Umbilical cord (tissue), 2 donors: Measurements from ENCODE around the gene KLHL18. TPM values are rescaled to one million over a fixed set of nuclear protein-coding genes. Genes with fewer than 3 reads are reported as not detected.
"Not testable (repeated sequence)": the region's sequence is repeated elsewhere in the genome, so short reads cannot be mapped to it uniquely, and the experiment has no call there.

Experiments
- DNase-seq: peaks from one replicate; pipeline ENCODE4 v3.0.0-alpha.2; 2015; ENCODE audit warnings: low spot score
- total RNA-seq: library from RNA; depleted of rRNA; stranded (reverse); fragments of >200 nt; gene quantifications from one replicate; pipeline ENCODE4 v1.2.3, GENCODE V29; 2014; ENCODE audit warnings: low replicate concordance; ENCODE audit not compliant: insufficient read depth

The KLHL18 gene
- total RNA-seq: 11.8 TPM

- peak; percentile 97 for DNase-seq
Measured at GRCh38 chr3:47282424-47283192, at the start of gene KLHL18, which contains the start of gene KIF9. Gene KLHL18, plus strand, starts transcription at chr3:47282944. Its CDS starts 22 bp downstream, at chr3:47282966. Gene KIF9, minus strand, starts transcription at chr3:47282799. Its CDS starts 5,425 bp downstream, at chr3:47277374.

GRCh38 chr3:47238017-47238416 is 44.7 kb upstream of the KLHL18 start:
- no peak for DNase-seq

- no peak for DNase-seq
Measured at GRCh38 chr3:47239929-47240328, 42.8 kb upstream of the KLHL18 start.

GRCh38 chr3:47243419-47244147 is 39.2 kb upstream of the KLHL18 start:
- no peak for DNase-seq

GRCh38 chr3:47244531-47245100 is 38.1 kb upstream of the KLHL18 start:
- DNase-seq: no peak

- DNase-seq: no peak
Measured at GRCh38 chr3:47245271-47245670, 37.5 kb upstream of the KLHL18 start.

GRCh38 chr3:47247131-47248064 is 35.3 kb upstream of the KLHL18 start:
- no peak for DNase-seq

GRCh38 chr3:47250309-47251060 is 32.3 kb upstream of the KLHL18 start:
- no peak for DNase-seq

GRCh38 chr3:47251085-47251484 is 31.7 kb upstream of the KLHL18 start:
- DNase-seq: not testable (repeated sequence)

GRCh38 chr3:47251689-47252088 is 31.1 kb upstream of the KLHL18 start:
- no peak for DNase-seq

- not testable (repeated sequence) for DNase-seq
Measured at GRCh38 chr3:47256331-47256730, 26.4 kb upstream of the KLHL18 start.

- no peak for DNase-seq
Measured at GRCh38 chr3:47259114-47259513, 23.6 kb upstream of the KLHL18 start.

GRCh38 chr3:47260605-47261004 is 22.1 kb upstream of the KLHL18 start:
- no peak for DNase-seq

GRCh38 chr3:47261301-47261700 is 21.4 kb upstream of the KLHL18 start:
- no peak for DNase-seq

- no peak for DNase-seq
Measured at GRCh38 chr3:47265008-47265407, 17.7 kb upstream of the KLHL18 start.

GRCh38 chr3:47265725-47266428 is 16.9 kb upstream of the KLHL18 start:
- DNase-seq: no peak

- peak; percentile 86 for DNase-seq
Measured at GRCh38 chr3:47266709-47267489, 15.8 kb upstream of the KLHL18 start.

- no peak for DNase-seq
Measured at GRCh38 chr3:47267490-47267824, 15.3 kb upstream of the KLHL18 start.

- no peak for DNase-seq
Measured at GRCh38 chr3:47270526-47270925, 12.2 kb upstream of the KLHL18 start.
